GM23248 (cell line): ENCODE measurements around the gene GAB2. TPM values are rescaled to one million over a fixed set of nuclear protein-coding genes. Genes with fewer than 3 reads are reported as not detected.

Source experiments
- DNase-seq: peaks from one replicate; pipeline ENCODE4 v3.0.0-alpha.2; 2015
- H2AFZ ChIP-seq: fragments of 200-600 bp; sonication (generic); 2 replicates; pipeline ENCODE4 v1.6.1; 2016; ENCODE audit warnings: antibody characterized with exemption
- H3F3A ChIP-seq: fragments of 200-600 bp; sonication (generic); 2 replicates; pipeline ENCODE4 v1.6.1; 2016; ENCODE audit warnings: mild to moderate bottlenecking, antibody characterized with exemption, mixed run types; ENCODE audit not compliant: insufficient read depth
- H3K27ac ChIP-seq: fragments of 200-600 bp; sonication (generic); 2 replicates; pipeline ENCODE4 v1.5.1; 2016; ENCODE audit warnings: mild to moderate bottlenecking
- H3K27me3 ChIP-seq: fragments of 200-600 bp; sonication (generic); replicated peaks from 2 replicates; pipeline ENCODE4 v1.6.1; 2016; ENCODE audit warnings: mild to moderate bottlenecking; ENCODE audit not compliant: insufficient read depth
- H3K36me3 ChIP-seq: fragments of 200-600 bp; sonication (generic); 2 replicates; pipeline ENCODE4 v1.6.1; 2016; ENCODE audit warnings: low read depth, mild to moderate bottlenecking
- H3K4me1 ChIP-seq: fragments of 200-600 bp; sonication (generic); 2 replicates; pipeline ENCODE4 v1.6.1; 2016; ENCODE audit warnings: mild to moderate bottlenecking; ENCODE audit not compliant: insufficient read depth
- H3K4me2 ChIP-seq: fragments of 200-600 bp; sonication (generic); one replicate; pipeline ENCODE4 v1.6.1; 2016; ENCODE audit warnings: mild to moderate bottlenecking; ENCODE audit not compliant: unreplicated experiment
- H3K4me3 ChIP-seq: fragments of 200-600 bp; sonication (generic); 2 replicates; pipeline ENCODE4 v1.5.1; 2016; ENCODE audit warnings: mild to moderate bottlenecking
- H3K79me2 ChIP-seq: fragments of 200-600 bp; sonication (generic); 2 replicates; pipeline ENCODE4 v1.6.1; 2016; ENCODE audit warnings: mild to moderate bottlenecking; ENCODE audit not compliant: insufficient read depth
- H3K9ac ChIP-seq: fragments of 200-600 bp; sonication (generic); 2 replicates; pipeline ENCODE4 v1.6.1; 2016; ENCODE audit warnings: mild to moderate bottlenecking
- H3K9me2 ChIP-seq: fragments of 200-600 bp; sonication (generic); 2 replicates; pipeline ENCODE4 v1.6.1; 2016; ENCODE audit warnings: mixed run types, mild to moderate bottlenecking, moderate library complexity; ENCODE audit not compliant: insufficient read depth
- H3K9me3 ChIP-seq: fragments of 200-600 bp; sonication (generic); one replicate; pipeline ENCODE4 v1.6.1; 2017; ENCODE audit warnings: low read depth
- H4K20me1 ChIP-seq: fragments of 200-600 bp; sonication (generic); 2 replicates; pipeline ENCODE4 v1.6.0; 2016; ENCODE audit not compliant: insufficient read depth
- EZH2 ChIP-seq: fragments of 200-600 bp; sonication (generic); IDR thresholded peaks from 2 replicates; pipeline ENCODE4 v1.6.1; 2018; ENCODE audit warnings: antibody characterized with exemption, mild to moderate bottlenecking; ENCODE audit not compliant: insufficient read depth, poor library complexity, severe bottlenecking
- EZH2phosphoT487 ChIP-seq: fragments of 200-600 bp; sonication (generic); IDR thresholded peaks from 2 replicates; pipeline ENCODE4 v1.6.1; 2018; ENCODE audit warnings: antibody characterized with exemption, moderate library complexity, mild to moderate bottlenecking, low read depth; ENCODE audit not compliant: insufficient read depth
- WGBS, 2 experiments: methylation state at CpG; one replicate each; pipeline ENCODE4 v1.1.6; 2015 to 2017; ENCODE audit warnings: low lambda C conversion rate in 2 of 2, low coverage in 1 of 2; ENCODE audit errors: missing lambda C conversion rate in 2 of 2; 5-methylcytosine and 5-hydroxymethylcytosine counted together
- in situ Hi-C: fragments of 300-500 bp; cut with MboI; formaldehyde crosslinking; loops from 2 replicates; pipeline ENCODE4 v1.15.0; 2020
- polyA plus RNA-seq: library from polyadenylated mRNA; unstranded; fragments of >200 nt; fragmentation: Nextera tagmentation; extraction: Ambion mirVana; gene quantifications from 2 replicates; pipeline ENCODE4 v1.2.1, GENCODE V29; 2016
- total RNA-seq: library from RNA; depleted of rRNA; stranded (reverse); fragments of >200 nt; shearing (Covaris generic); gene quantifications from 2 replicates; pipeline ENCODE4 v1.2.3, GENCODE V29; 2014

Gene GAB2
- total and polyA plus RNA-seq, 2 experiments from 2014 or later = 1.8 to 12.2 TPM

DNA sequence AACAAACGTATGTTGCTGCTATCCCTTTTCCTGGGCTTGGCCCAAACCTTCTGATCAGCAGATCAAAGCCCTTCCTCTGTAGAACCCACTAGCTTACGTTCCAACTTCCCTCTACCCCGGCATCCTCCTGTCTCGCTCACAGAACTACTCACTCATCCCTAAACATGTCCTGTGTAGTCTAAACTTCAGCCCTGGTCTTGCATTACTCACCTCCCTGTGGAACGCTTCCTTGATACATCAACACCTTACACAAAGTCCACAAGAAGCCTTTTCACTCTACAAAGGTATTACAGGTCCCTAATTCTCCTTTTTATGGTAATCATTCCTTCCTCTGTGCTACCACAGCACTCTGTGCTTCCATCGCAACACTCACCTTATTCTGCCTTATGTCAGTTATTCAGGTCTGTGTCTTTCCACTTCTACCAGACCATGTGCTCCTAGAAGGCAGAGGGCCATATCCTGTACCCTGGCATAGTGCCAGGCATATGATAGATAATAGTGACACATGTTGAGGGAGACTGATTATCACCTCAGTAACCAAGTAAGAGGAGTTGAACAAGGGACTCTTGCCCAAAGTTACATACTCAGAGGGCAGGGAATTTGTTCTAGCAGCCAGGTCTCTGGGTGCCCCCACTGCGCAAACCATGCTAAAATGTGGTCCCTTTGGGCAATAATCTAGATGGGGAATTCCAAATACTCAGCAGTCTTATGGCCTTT is 187.3 kb downstream of the GAB2 start:
- H2AFZ ChIP-seq = no peak overlapping the region
- no peak for TF ChIP-seq EZH2
- TF ChIP-seq EZH2phosphoT487 = no peak
- H3K9me2 ChIP-seq = no peaks in the 10 kb centered on the region
- H3K9ac ChIP-seq = no peak overlapping the region
- no peak overlapping the region for H3K4me3 ChIP-seq
- in situ Hi-C loops = no loop called here
- H4K20me1 ChIP-seq = no peaks in the 10 kb centered on the region
- 87 to 90% methylated on average over 7 of the region's 7 CpGs for WGBS, 2 experiments
- no peaks in the 10 kb centered on the region for H3K27me3 ChIP-seq
- H3F3A ChIP-seq = peaks cover 14% of the 10 kb centered on the region
- H3K79me2 ChIP-seq = no peaks in the 10 kb centered on the region
- no peaks in the 10 kb centered on the region for H3K9me3 ChIP-seq
- no peak overlapping the region for H3K27ac ChIP-seq
- no peak overlapping the region for H3K4me2 ChIP-seq
- peaks cover 14% of the 10 kb centered on the region for H3K4me1 ChIP-seq
- DNase-seq = no peak
- no peaks in the 10 kb centered on the region for H3K36me3 ChIP-seq

DNA sequence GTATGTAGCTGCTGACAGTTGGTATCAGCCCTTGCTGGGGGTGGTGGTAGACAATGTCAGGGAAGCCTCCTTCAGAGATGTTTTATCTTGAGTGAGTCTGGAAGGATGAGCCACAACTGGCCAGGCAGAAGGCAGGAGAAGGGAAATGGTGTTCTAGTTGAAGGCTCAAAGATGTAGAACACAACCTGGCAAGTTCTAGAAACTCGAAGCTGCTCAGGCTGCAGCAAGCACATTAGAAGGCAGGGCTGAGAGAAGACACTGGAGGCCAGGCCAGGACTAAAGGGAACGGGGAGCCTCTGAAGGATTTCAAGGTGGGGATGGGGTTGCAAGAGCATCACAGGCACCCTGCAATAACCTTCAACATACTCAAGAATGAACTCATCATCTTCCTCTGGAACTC is 188.5 kb downstream of the GAB2 start:
- WGBS, 2 experiments = 85 to 89% methylated on average over 2 of the region's 2 CpGs
- no peak overlapping the region for H3K4me3 ChIP-seq

DNA sequence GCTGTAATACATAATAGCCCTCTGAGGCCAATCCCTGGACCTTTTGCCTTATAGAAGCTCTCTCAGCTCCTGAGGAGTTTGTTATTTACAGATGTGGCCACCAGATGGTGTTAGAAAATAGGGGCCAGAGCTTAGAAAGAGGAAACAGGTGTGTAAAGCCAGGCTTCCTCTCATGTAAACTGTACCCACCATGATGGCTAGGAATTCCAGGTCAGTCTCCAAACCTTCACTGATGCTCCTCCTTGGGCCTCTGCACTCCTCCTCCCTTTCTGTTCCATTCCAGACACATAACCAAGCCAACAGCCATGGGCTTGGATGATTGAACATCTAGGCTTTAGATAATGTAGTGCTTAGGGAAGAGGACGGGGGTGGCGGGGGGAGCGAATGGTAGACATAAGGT is 189.2 kb downstream of the GAB2 start:
- peak; percentile 66 for DNase-seq
- Histone ChIP-seq H3K27ac (no peak overlapping the region), H3F3A (peaks cover 14% of the 10 kb centered on the region), H3K9ac (no peak overlapping the region), H3K9me2 (no peaks in the 10 kb centered on the region), H3K79me2 (no peaks in the 10 kb centered on the region), H3K27me3 (no peaks in the 10 kb centered on the region), H3K4me3 (no peak overlapping the region), H3K9me3 (no peaks in the 10 kb centered on the region), H4K20me1 (no peaks in the 10 kb centered on the region), H3K36me3 (no peaks in the 10 kb centered on the region), H3K4me2 (no peak overlapping the region), H2AFZ (no peak overlapping the region), H3K4me1 (peaks cover 14% of the 10 kb centered on the region)
- no peak for TF ChIP-seq EZH2
- TF ChIP-seq EZH2phosphoT487 = no peak
- in situ Hi-C loops = loop anchor here (10.0 kb wide), 1 partner anchor 336 kb away; no protein-coding TSS in a partner anchor
- WGBS, 2 experiments = 90 to 95% methylated on average over 3 of the region's 3 CpGs

More for the DNA sequence above, 188.5 kb downstream of the GAB2 start:
- Histone ChIP-seq H3K27ac (no peak overlapping the region), H3K9me2 (no peaks in the 10 kb centered on the region), H3K4me1 (peaks cover 14% of the 10 kb centered on the region), H4K20me1 (no peaks in the 10 kb centered on the region), H3K9ac (no peak overlapping the region), H3K9me3 (no peaks in the 10 kb centered on the region), H3F3A (peaks cover 14% of the 10 kb centered on the region), H3K79me2 (no peaks in the 10 kb centered on the region), H3K27me3 (no peaks in the 10 kb centered on the region), H3K36me3 (no peaks in the 10 kb centered on the region), H2AFZ (no peak overlapping the region), H3K4me2 (no peak overlapping the region)
- TF ChIP-seq EZH2phosphoT487 (no peak), EZH2 (no peak)
- in situ Hi-C loops = loop anchor here (10.0 kb wide), 1 partner anchor 336 kb away; no protein-coding TSS in a partner anchor
- DNase-seq = no peak

DNA sequence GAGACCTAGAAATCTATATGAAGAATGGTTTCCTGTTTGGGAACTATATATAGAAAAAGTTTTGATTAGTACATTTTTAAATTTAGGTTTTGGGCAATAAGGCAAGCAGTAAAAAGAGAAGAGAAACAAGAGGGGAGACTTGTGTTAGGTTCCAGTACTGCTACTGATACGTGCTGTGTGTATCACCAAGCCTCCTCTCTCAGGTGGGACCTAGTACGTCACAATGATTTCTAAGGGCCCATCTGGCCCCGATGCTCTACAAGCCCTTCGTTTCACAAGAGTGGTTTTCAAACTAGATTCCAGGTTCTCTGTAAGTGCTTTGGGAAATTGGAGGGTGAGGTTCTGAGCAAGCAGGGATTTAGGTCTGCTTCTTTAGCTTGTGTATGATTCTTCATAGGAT is 189.7 kb downstream of the GAB2 start:
- no peaks in the 10 kb centered on the region for H4K20me1 ChIP-seq
- no peak overlapping the region for H3K4me2 ChIP-seq
- no peak for DNase-seq
- H3K4me3 ChIP-seq = no peak overlapping the region
- no peak overlapping the region for H3K27ac ChIP-seq
- H3K36me3 ChIP-seq = no peaks in the 10 kb centered on the region
- WGBS, 2 experiments = 81 to 85% methylated on average over 4 of the region's 4 CpGs
- no peaks in the 10 kb centered on the region for H3K79me2 ChIP-seq
- H3K9ac ChIP-seq = no peak overlapping the region
- no peaks in the 10 kb centered on the region for H3K27me3 ChIP-seq
- in situ Hi-C loops = loop anchor here (10.0 kb wide), 1 partner anchor 337 kb away; no protein-coding TSS in a partner anchor
- no peak overlapping the region for H2AFZ ChIP-seq
- H3K9me3 ChIP-seq = no peaks in the 10 kb centered on the region
- no peaks in the 10 kb centered on the region for H3K9me2 ChIP-seq
- H3F3A ChIP-seq = peaks cover 14% of the 10 kb centered on the region
- H3K4me1 ChIP-seq = peaks cover 14% of the 10 kb centered on the region
- TF ChIP-seq EZH2 (no peak), EZH2phosphoT487 (no peak)
